SU-DHL-6 (cell line): ENCODE results near the gene BRAT1.

Experiments
- H2AFZ ChIP-seq: fragments of 200-600 bp; sonication (generic); 2 replicates; pipeline ENCODE4 v1.6.1; 2014; ENCODE audit warnings: low read depth, mild to moderate bottlenecking, moderate library complexity, mixed read lengths, antibody characterized with exemption, low read length; ENCODE audit not compliant: severe bottlenecking
- H3F3A ChIP-seq: fragments of 200-600 bp; shearing (Covaris generic); 2 replicates; pipeline ENCODE4 v1.6.0; 2016; ENCODE audit warnings: antibody characterized with exemption, mild to moderate bottlenecking; ENCODE audit not compliant: insufficient read depth
- H3K27ac ChIP-seq: fragments of 200-600 bp; sonication (generic); 2 replicates; pipeline ENCODE4 v1.5.1; 2016; ENCODE audit warnings: low read depth, mild to moderate bottlenecking, low read length, moderate library complexity, mixed read lengths
- H3K27me3 ChIP-seq: fragments of 200-600 bp; sonication (generic), shearing (Covaris generic); 2 replicates; pipeline ENCODE4 v1.6.0; 2014; ENCODE audit warnings: mild to moderate bottlenecking, low read length
- H3K36me3 ChIP-seq: fragments of 200-600 bp; sonication (generic); 2 replicates; pipeline ENCODE4 v1.6.1; 2014; ENCODE audit warnings: mild to moderate bottlenecking, low read length, mixed read lengths
- H3K4me2 ChIP-seq: fragments of 300-600, 200-600 bp; shearing (Covaris generic), sonication (generic); 2 replicates; pipeline ENCODE4 v1.6.0; 2014; ENCODE audit warnings: low read length, low read depth, mild to moderate bottlenecking; ENCODE audit not compliant: poor library complexity, severe bottlenecking
- H3K4me3 ChIP-seq: fragments of 200-600 bp; sonication (generic); 2 replicates; pipeline ENCODE4 v1.5.1; 2014; ENCODE audit warnings: antibody characterized with exemption, low read length, mild to moderate bottlenecking, mixed read lengths; ENCODE audit not compliant: insufficient read depth, poor library complexity, severe bottlenecking
- H3K79me2 ChIP-seq: fragments of 200-600 bp; sonication (generic); 2 replicates; pipeline ENCODE4 v1.6.1; 2014; ENCODE audit warnings: mild to moderate bottlenecking, low read length, moderate library complexity; ENCODE audit not compliant: insufficient read depth
- H3K9ac ChIP-seq: fragments of 200-600 bp; sonication (generic); 2 replicates; pipeline ENCODE4 v1.7.0; 2014; ENCODE audit warnings: mild to moderate bottlenecking, low read length
- H3K9me2 ChIP-seq: fragments of 200-600 bp; sonication (generic); replicated peaks from 2 replicates; pipeline ENCODE4 v1.6.1; 2014; ENCODE audit warnings: low read length; ENCODE audit not compliant: insufficient read depth
- H3K9me3 ChIP-seq: fragments of 200-600 bp; sonication (generic); 2 replicates; pipeline ENCODE4 v1.6.1; 2014; ENCODE audit warnings: low read length, mixed read lengths; ENCODE audit not compliant: insufficient read depth
- H4K20me1 ChIP-seq: fragments of 200-600 bp; sonication (generic); 2 replicates; pipeline ENCODE4 v1.6.1; 2014; ENCODE audit warnings: low read depth, mild to moderate bottlenecking, antibody characterized with exemption, low read length, moderate library complexity, mixed read lengths
- EZH2phosphoT487 ChIP-seq: fragments of 200-600 bp; sonication (generic), shearing (Covaris generic); conservative IDR thresholded peaks from 2 replicates; pipeline ENCODE4 v1.6.1; 2018; ENCODE audit warnings: mild to moderate bottlenecking, antibody characterized with exemption, low read length, moderate library complexity, mixed read lengths
- TF ChIP-seq, protein P1 (sequence below): fragments of 200-600 bp; sonication (generic); IDR thresholded peaks from one replicate; pipeline ENCODE4 v1.5.1; 2017; ENCODE audit warnings: antibody characterized with exemption, mild to moderate bottlenecking, low read length, moderate library complexity; ENCODE audit not compliant: insufficient read depth, poor library complexity, severe bottlenecking

The BRAT1 gene

DNA sequence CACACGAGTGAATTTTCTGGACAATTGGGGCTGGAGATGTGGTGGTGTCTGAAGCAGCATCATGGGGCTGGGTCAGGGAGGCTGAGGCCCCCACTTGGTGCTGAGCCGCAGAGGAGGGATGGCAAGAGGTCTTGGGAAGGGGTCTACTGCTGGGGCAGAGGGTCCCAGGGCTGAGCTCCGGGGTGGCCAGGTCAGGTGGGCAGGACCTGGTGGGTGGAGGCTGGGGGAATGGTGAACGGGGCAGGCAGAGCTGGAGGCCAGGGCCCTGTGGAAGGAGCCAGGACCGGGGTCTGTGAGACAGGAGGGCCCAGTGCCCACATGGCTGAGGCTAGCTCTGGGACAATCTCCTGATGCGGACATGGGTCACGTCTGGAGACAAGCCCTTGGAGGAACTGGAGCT is 56.1 kb downstream of the BRAT1 start:
- Histone ChIP-seq H3F3A (no peaks in the 10 kb centered on the region), H3K79me2 (no peaks in the 10 kb centered on the region), H3K9ac (no peak overlapping the region), H3K4me2 (no peak overlapping the region), H3K27me3 (no peaks in the 10 kb centered on the region), H4K20me1 (no peaks in the 10 kb centered on the region), H3K4me3 (no peak overlapping the region), H3K27ac (no peak overlapping the region), H2AFZ (no peak overlapping the region), H3K9me2 (no peaks in the 10 kb centered on the region), H3K36me3 (no peaks in the 10 kb centered on the region), H3K9me3 (no peaks in the 10 kb centered on the region)
- TF ChIP-seq, protein P1, sequence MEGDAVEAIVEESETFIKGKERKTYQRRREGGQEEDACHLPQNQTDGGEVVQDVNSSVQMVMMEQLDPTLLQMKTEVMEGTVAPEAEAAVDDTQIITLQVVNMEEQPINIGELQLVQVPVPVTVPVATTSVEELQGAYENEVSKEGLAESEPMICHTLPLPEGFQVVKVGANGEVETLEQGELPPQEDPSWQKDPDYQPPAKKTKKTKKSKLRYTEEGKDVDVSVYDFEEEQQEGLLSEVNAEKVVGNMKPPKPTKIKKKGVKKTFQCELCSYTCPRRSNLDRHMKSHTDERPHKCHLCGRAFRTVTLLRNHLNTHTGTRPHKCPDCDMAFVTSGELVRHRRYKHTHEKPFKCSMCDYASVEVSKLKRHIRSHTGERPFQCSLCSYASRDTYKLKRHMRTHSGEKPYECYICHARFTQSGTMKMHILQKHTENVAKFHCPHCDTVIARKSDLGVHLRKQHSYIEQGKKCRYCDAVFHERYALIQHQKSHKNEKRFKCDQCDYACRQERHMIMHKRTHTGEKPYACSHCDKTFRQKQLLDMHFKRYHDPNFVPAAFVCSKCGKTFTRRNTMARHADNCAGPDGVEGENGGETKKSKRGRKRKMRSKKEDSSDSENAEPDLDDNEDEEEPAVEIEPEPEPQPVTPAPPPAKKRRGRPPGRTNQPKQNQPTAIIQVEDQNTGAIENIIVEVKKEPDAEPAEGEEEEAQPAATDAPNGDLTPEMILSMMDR = no peak
- TF ChIP-seq EZH2phosphoT487 = no peak

GRCh38 chr7:2498708-2499107 is 56.6 kb downstream of the BRAT1 start:
- H3K4me2 ChIP-seq = no peak overlapping the region
- H3K27ac ChIP-seq = no peak overlapping the region
- H4K20me1 ChIP-seq = no peaks in the 10 kb centered on the region
- no peak for TF ChIP-seq EZH2phosphoT487
- TF ChIP-seq, protein P1 = no peak
- H3K9me3 ChIP-seq = no peaks in the 10 kb centered on the region
- no peaks in the 10 kb centered on the region for H3F3A ChIP-seq
- no peaks in the 10 kb centered on the region for H3K27me3 ChIP-seq
- no peaks in the 10 kb centered on the region for H3K79me2 ChIP-seq
- no peak overlapping the region for H3K9ac ChIP-seq
- H3K4me3 ChIP-seq = no peak overlapping the region
- H3K9me2 ChIP-seq = no peaks in the 10 kb centered on the region
- H3K36me3 ChIP-seq = no peaks in the 10 kb centered on the region
- no peak overlapping the region for H2AFZ ChIP-seq

GRCh38 chr7:2497500-2498336 is 57.6 kb downstream of the BRAT1 start:
- H3F3A ChIP-seq = no peaks in the 10 kb centered on the region
- no peaks in the 10 kb centered on the region for H3K9me3 ChIP-seq
- H3K27ac ChIP-seq = no peak overlapping the region
- no peak overlapping the region for H3K4me3 ChIP-seq
- H3K9me2 ChIP-seq = no peaks in the 10 kb centered on the region
- no peak overlapping the region for H3K4me2 ChIP-seq
- H2AFZ ChIP-seq = no peak overlapping the region
- H4K20me1 ChIP-seq = no peaks in the 10 kb centered on the region
- no peaks in the 10 kb centered on the region for H3K36me3 ChIP-seq
- H3K79me2 ChIP-seq = no peaks in the 10 kb centered on the region
- no peak overlapping the region for H3K9ac ChIP-seq
- TF ChIP-seq, protein P1 = no peak
- TF ChIP-seq EZH2phosphoT487 = no peak
- H3K27me3 ChIP-seq = no peaks in the 10 kb centered on the region
